ENCODE data around the gene LRRC8C.

Gene LRRC8C

DNA sequence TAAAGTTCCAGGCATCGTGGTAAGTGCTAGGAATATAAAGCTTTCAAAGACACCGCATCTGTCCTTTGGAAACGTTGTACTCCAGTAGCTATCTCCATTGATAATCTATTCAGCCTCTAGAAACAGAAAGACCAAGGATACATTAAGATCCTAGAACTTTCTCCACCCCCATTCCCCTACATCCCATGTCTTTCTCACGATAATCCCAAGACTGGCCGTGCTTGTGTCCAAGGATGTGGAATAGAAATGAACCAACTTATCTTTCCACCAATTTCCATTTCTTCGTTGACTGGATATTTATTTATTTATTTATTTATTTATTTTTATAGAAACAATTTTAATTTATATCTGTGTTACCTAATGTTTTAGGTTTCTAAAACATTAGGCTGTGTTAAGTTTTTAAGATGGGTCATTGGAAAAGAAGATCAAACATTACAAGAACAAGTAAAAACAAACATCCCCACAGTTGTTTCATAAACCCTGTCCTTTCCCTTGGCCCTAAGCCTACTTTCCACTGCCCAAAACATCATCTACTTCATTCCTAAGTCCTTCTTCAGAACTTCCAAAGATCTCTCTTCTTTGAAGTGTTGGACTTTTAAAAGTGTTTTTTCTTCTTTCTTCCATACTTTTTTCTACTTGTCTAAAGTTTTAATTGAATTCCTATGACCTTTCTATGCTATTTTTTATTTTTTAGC lies 39.7 kb downstream of the LRRC8C start:
- no peaks in the 10 kb centered on the region for H3K36me3 ChIP-seq (ENCODE audit: control insufficient read depth in 1 of 2, insufficient read depth in 2 of 2, low read length in 2 of 2)
- no peak overlapping the region for H2BK120ac ChIP-seq (ENCODE audit: insufficient read depth, low read length, poor library complexity)
- H3K79me1 ChIP-seq (ENCODE audit: low read length), result no peaks in the 10 kb centered on the region
- H2AK5ac ChIP-seq (ENCODE audit: low read length), result no peak overlapping the region
- no peaks in the 10 kb centered on the region for H3K79me2 ChIP-seq (ENCODE audit: control insufficient read depth, insufficient read depth, low read length, poor library complexity)
- H2BK12ac ChIP-seq (ENCODE audit: low read length), result no peak overlapping the region
- no peak overlapping the region for H3K4ac ChIP-seq (ENCODE audit: low read depth, low read length)
- no peaks in the 10 kb centered on the region for H3K4me1 ChIP-seq (ENCODE audit: control insufficient read depth in 1 of 2, insufficient read depth in 2 of 2, low read length in 2 of 2)
- H3K4me2 ChIP-seq (ENCODE audit: low read length), result no peak overlapping the region
- no peak overlapping the region for H3K14ac ChIP-seq (ENCODE audit: low read length)
- H4K91ac ChIP-seq (ENCODE audit: low read depth, low read length), result no peak overlapping the region
- no peak overlapping the region for H4K8ac ChIP-seq (ENCODE audit: low read depth, low read length)
- no peaks in the 10 kb centered on the region for H3K9me3 ChIP-seq (ENCODE audit: insufficient read depth, low read depth, low read length)
- H3K9ac ChIP-seq (ENCODE audit: low read length), result no peak overlapping the region
- H2AFZ ChIP-seq (ENCODE audit: insufficient read depth, low read length, poor library complexity), result no peak overlapping the region
- H2BK5ac ChIP-seq (ENCODE audit: low read depth, low read length, poor library complexity), result no peak overlapping the region
- no peak overlapping the region for H3K4me3 ChIP-seq (ENCODE audit: low read depth, low read length)
- H3K23ac ChIP-seq (ENCODE audit: low read length), result no peak overlapping the region
- H3K27ac ChIP-seq (ENCODE audit: low read depth, low read length), result no peak overlapping the region
- no peak for DNase-seq
- no CpG with 5 or more reads among the region's 6 CpGs for WGBS (ENCODE audit: extremely low coverage, insufficient coverage, insufficient read length)
- no peak overlapping the region for H3K18ac ChIP-seq (ENCODE audit: low read length)
- H4K12ac ChIP-seq (ENCODE audit: low read depth, low read length), result no peak overlapping the region
- no peaks in the 10 kb centered on the region for H3K27me3 ChIP-seq (ENCODE audit: insufficient read depth, low read length)

DNA sequence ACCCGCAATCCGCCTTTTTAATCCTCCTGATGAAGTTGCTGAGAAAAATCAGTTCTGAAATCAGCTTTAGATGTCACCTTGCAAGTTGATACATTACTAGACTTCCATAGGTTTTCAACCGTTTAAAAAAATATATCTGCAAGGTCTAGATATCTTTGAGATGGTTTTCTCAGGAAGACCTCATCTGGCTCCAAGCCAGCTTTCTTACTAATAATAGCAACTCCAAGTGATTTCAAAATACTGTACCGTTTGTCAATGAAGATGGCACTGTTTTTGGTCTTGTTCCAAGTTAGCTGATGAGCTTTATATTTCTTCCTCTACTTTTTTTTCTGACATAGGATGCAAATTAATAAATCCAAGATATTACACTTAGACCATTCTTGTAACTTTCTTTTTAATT lies 40.3 kb downstream of the LRRC8C start:
- H2AK5ac ChIP-seq (ENCODE audit: low read length), result no peak overlapping the region
- H3K4me2 ChIP-seq (ENCODE audit: low read length), result no peak overlapping the region
- WGBS (ENCODE audit: extremely low coverage, insufficient coverage, insufficient read length), result no CpG with 5 or more reads among the region's 4 CpGs
- H4K8ac ChIP-seq (ENCODE audit: low read depth, low read length), result no peak overlapping the region
- no peak overlapping the region for H2BK120ac ChIP-seq (ENCODE audit: insufficient read depth, low read length, poor library complexity)
- H2BK5ac ChIP-seq (ENCODE audit: low read depth, low read length, poor library complexity), result no peak overlapping the region
- no peaks in the 10 kb centered on the region for H3K79me1 ChIP-seq (ENCODE audit: low read length)
- H3K4ac ChIP-seq (ENCODE audit: low read depth, low read length), result no peak overlapping the region
- H3K23ac ChIP-seq (ENCODE audit: low read length), result no peak overlapping the region
- no peak overlapping the region for H2AFZ ChIP-seq (ENCODE audit: insufficient read depth, low read length, poor library complexity)
- DNase-seq, result no peak
- H3K27me3 ChIP-seq (ENCODE audit: insufficient read depth, low read length), result no peaks in the 10 kb centered on the region
- no peak overlapping the region for H3K14ac ChIP-seq (ENCODE audit: low read length)
- no peaks in the 10 kb centered on the region for H3K4me1 ChIP-seq (ENCODE audit: control insufficient read depth in 1 of 2, insufficient read depth in 2 of 2, low read length in 2 of 2)
- H3K9ac ChIP-seq (ENCODE audit: low read length), result no peak overlapping the region
- no peak overlapping the region for H4K91ac ChIP-seq (ENCODE audit: low read depth, low read length)
- H3K79me2 ChIP-seq (ENCODE audit: control insufficient read depth, insufficient read depth, low read length, poor library complexity), result no peaks in the 10 kb centered on the region
- H3K4me3 ChIP-seq (ENCODE audit: low read depth, low read length), result no peak overlapping the region
- no peak overlapping the region for H3K27ac ChIP-seq (ENCODE audit: low read depth, low read length)
- no peaks in the 10 kb centered on the region for H3K9me3 ChIP-seq (ENCODE audit: insufficient read depth, low read depth, low read length)
- H3K36me3 ChIP-seq (ENCODE audit: control insufficient read depth in 1 of 2, insufficient read depth in 2 of 2, low read length in 2 of 2), result no peaks in the 10 kb centered on the region
- H2BK12ac ChIP-seq (ENCODE audit: low read length), result no peak overlapping the region
- no peak overlapping the region for H3K18ac ChIP-seq (ENCODE audit: low read length)
- no peak overlapping the region for H4K12ac ChIP-seq (ENCODE audit: low read depth, low read length)

DNA sequence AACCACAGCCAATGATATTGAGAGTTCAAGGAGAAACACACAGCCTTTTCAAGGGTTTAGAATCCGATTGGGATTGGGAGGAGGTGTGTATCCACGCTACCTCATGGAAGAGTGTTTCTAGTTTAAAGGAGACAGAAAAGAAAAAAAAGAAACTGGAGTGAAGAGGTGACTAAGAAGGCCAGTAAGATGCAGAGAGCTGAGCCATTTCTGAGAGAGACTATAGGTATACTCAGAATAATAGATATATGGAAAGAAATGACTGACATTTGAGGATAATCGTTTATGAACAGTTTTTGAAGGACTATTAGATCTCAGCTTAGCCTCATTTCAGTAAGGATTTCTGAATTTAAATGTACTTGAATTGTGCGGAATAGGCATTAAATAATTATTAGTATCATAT lies 42.8 kb downstream of the LRRC8C start:
- Histone ChIP-seq H2AK5ac (ENCODE audit: low read length) (no peak overlapping the region), H3K79me1 (ENCODE audit: low read length) (no peaks in the 10 kb centered on the region), H3K14ac (ENCODE audit: low read length) (no peak overlapping the region), H3K23ac (ENCODE audit: low read length) (no peak overlapping the region), H3K4me2 (ENCODE audit: low read length) (no peak overlapping the region), H3K9me3 (ENCODE audit: insufficient read depth, low read depth, low read length) (no peaks in the 10 kb centered on the region), H3K4me3 (ENCODE audit: low read depth, low read length) (no peak overlapping the region), H2BK12ac (ENCODE audit: low read length) (no peak overlapping the region), H2BK120ac (ENCODE audit: insufficient read depth, low read length, poor library complexity) (no peak overlapping the region), H3K4me1 (ENCODE audit: control insufficient read depth in 1 of 2, insufficient read depth in 2 of 2, low read length in 2 of 2) (no peaks in the 10 kb centered on the region), H4K12ac (ENCODE audit: low read depth, low read length) (no peak overlapping the region), H3K4ac (ENCODE audit: low read depth, low read length) (no peak overlapping the region), H2AFZ (ENCODE audit: insufficient read depth, low read length, poor library complexity) (no peak overlapping the region), H3K27ac (ENCODE audit: low read depth, low read length) (no peak overlapping the region), H3K27me3 (ENCODE audit: insufficient read depth, low read length) (no peaks in the 10 kb centered on the region), H3K18ac (ENCODE audit: low read length) (no peak overlapping the region), H4K91ac (ENCODE audit: low read depth, low read length) (no peak overlapping the region), H3K36me3 (ENCODE audit: control insufficient read depth in 1 of 2, insufficient read depth in 2 of 2, low read length in 2 of 2) (no peaks in the 10 kb centered on the region), H3K79me2 (ENCODE audit: control insufficient read depth, insufficient read depth, low read length, poor library complexity) (no peaks in the 10 kb centered on the region), H2BK5ac (ENCODE audit: low read depth, low read length, poor library complexity) (no peak overlapping the region), H3K9ac (ENCODE audit: low read length) (no peak overlapping the region), H4K8ac (ENCODE audit: low read depth, low read length) (no peak overlapping the region)
- no peak for DNase-seq
- WGBS (ENCODE audit: extremely low coverage, insufficient coverage, insufficient read length), result no CpG with 5 or more reads among the region's 4 CpGs

DNA sequence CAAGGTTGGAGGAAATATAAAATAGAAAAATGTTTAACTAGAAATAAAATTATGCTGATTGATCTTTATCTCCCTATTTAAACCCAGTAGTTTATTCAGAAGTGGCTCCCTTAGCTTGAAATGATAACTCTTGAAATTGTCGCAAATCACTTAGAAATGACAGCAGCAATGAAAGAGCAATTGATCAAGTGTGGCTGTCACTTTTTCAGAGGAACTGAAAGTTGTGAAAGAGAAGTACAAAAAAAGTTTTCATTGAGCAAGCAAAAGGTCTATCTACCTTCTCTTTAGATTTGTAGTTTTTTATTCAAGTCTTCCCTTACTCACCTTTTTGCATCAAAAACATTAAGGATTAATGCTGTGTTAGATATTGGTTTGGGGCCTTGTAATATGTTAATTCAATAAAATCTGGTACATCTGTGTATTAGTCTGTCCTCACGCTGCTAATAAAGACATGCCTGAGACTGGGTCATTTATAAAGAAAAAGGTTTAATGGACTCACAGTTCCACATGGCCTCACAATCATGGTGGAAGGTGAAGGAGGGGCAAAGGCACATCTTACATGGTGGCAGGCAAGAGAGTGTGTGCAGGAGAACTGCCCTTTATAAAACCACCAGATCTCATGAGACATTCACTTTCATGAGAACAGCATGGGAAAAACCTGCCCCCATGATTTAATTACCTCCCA lies 48.3 kb downstream of the LRRC8C start:
- Histone ChIP-seq H3K23ac (ENCODE audit: low read length) (no peak overlapping the region), H3K4me2 (ENCODE audit: low read length) (no peak overlapping the region), H3K4me1 (ENCODE audit: control insufficient read depth in 1 of 2, insufficient read depth in 2 of 2, low read length in 2 of 2) (no peaks in the 10 kb centered on the region), H3K4ac (ENCODE audit: low read depth, low read length) (no peak overlapping the region), H4K8ac (ENCODE audit: low read depth, low read length) (no peak overlapping the region), H3K27ac (ENCODE audit: low read depth, low read length) (no peak overlapping the region), H3K14ac (ENCODE audit: low read length) (no peak overlapping the region), H2BK5ac (ENCODE audit: low read depth, low read length, poor library complexity) (no peak overlapping the region), H3K79me1 (ENCODE audit: low read length) (no peaks in the 10 kb centered on the region), H3K4me3 (ENCODE audit: low read depth, low read length) (no peak overlapping the region), H3K9ac (ENCODE audit: low read length) (no peak overlapping the region), H3K79me2 (ENCODE audit: control insufficient read depth, insufficient read depth, low read length, poor library complexity) (no peaks in the 10 kb centered on the region), H2BK12ac (ENCODE audit: low read length) (no peak overlapping the region), H3K36me3 (ENCODE audit: control insufficient read depth in 1 of 2, insufficient read depth in 2 of 2, low read length in 2 of 2) (no peaks in the 10 kb centered on the region), H4K91ac (ENCODE audit: low read depth, low read length) (no peak overlapping the region), H3K18ac (ENCODE audit: low read length) (no peak overlapping the region), H2AFZ (ENCODE audit: insufficient read depth, low read length, poor library complexity) (no peak overlapping the region), H2BK120ac (ENCODE audit: insufficient read depth, low read length, poor library complexity) (no peak overlapping the region), H3K27me3 (ENCODE audit: insufficient read depth, low read length) (no peaks in the 10 kb centered on the region), H3K9me3 (ENCODE audit: insufficient read depth, low read depth, low read length) (no peaks in the 10 kb centered on the region), H2AK5ac (ENCODE audit: low read length) (no peak overlapping the region), H4K12ac (ENCODE audit: low read depth, low read length) (no peak overlapping the region)
- WGBS (ENCODE audit: extremely low coverage, insufficient coverage, insufficient read length), result no CpG with 5 or more reads among the region's 2 CpGs
- no peak for DNase-seq
